Liver (tissue), 9 donors: ENCODE data around the gene SNX20. TPM values are rescaled to one million over a fixed set of nuclear protein-coding genes. Genes with fewer than 3 reads are reported as not detected.

Experiments used
- DNase-seq: peaks from one replicate; pipeline ENCODE4 v3.0.0-alpha.2; 2017; ENCODE audit warnings: low spot score
- H3K27ac ChIP-seq, 2 donors: one replicate each; pipeline ENCODE4 v1.7.0; 2013; ENCODE audit warnings: inconsistent platforms in 2 of 2, low read length in 2 of 2, control low read depth in 1 of 2, low read depth in 1 of 2, mild to moderate bottlenecking in 1 of 2
- H3K27me3 ChIP-seq, 4 donors: one replicate each; pipeline versions ENCODE4 v1.6.1 to v1.7.0; 2013; ENCODE audit warnings: low read length in 3 of 4, inconsistent platforms in 1 of 4, mild to moderate bottlenecking in 1 of 4, moderate library complexity in 1 of 4; ENCODE audit not compliant: control insufficient read depth in 4 of 4, insufficient read depth in 4 of 4
- H3K36me3 ChIP-seq, 4 donors: one replicate each; pipeline versions ENCODE4 v1.6.1 to v1.7.0; 2013; ENCODE audit warnings: low read length in 3 of 4, mild to moderate bottlenecking in 3 of 4, low read depth in 1 of 4, moderate library complexity in 1 of 4; ENCODE audit not compliant: control insufficient read depth in 4 of 4, insufficient read depth in 3 of 4
- H3K4me1 ChIP-seq, 4 donors: one replicate each; pipeline versions ENCODE4 v1.6.1 to v1.7.0; 2013; ENCODE audit warnings: low read length in 3 of 4, mild to moderate bottlenecking in 3 of 4, moderate library complexity in 1 of 4; ENCODE audit not compliant: control insufficient read depth in 4 of 4, insufficient read depth in 4 of 4
- H3K4me3 ChIP-seq, 3 donors: one replicate each; pipeline versions ENCODE4 v1.6.1 to v1.7.0; 2013; ENCODE audit warnings: low read length in 3 of 3, control low read depth in 1 of 3, low read depth in 1 of 3, mild to moderate bottlenecking in 1 of 3
- H3K9ac ChIP-seq, 2 donors: one replicate each; pipeline ENCODE4 v1.7.0; 2013; ENCODE audit warnings: low read length in 2 of 2, mild to moderate bottlenecking in 2 of 2, moderate library complexity in 2 of 2, control low read depth in 1 of 2, low read depth in 1 of 2
- H3K9me3 ChIP-seq, 4 donors: one replicate each; pipeline versions ENCODE4 v1.6.1 to v1.7.0; 2013; ENCODE audit warnings: low read length in 3 of 4; ENCODE audit not compliant: control insufficient read depth in 4 of 4
- CTCF ChIP-seq: fragments of 150-350 bp; IDR thresholded peaks from 2 replicates; pipeline ENCODE4 v1.5.1; 2017; ENCODE audit warnings: improper control_type of control experiment, low read depth, low read length; ENCODE audit not compliant: missing input control
- EGR1 ChIP-seq, 2 donors: IDR thresholded peaks; 2 replicates each; pipeline ENCODE4 v1.6.1; 2016 to 2018; ENCODE audit warnings: antibody characterized with exemption in 2 of 2, low read depth in 2 of 2
- FOXA1 ChIP-seq: IDR thresholded peaks from 2 replicates; pipeline ENCODE4 v1.6.1; 2016; ENCODE audit warnings: antibody characterized with exemption
- FOXA2 ChIP-seq: IDR thresholded peaks from 2 replicates; pipeline ENCODE4 v1.6.1; 2016; ENCODE audit warnings: antibody characterized with exemption
- GABPA ChIP-seq, 2 donors: IDR thresholded peaks in 1 of 2; conservative IDR thresholded peaks in 1 of 2; 2 replicates each; pipeline ENCODE4 v1.6.1; 2016; ENCODE audit warnings: antibody characterized with exemption in 2 of 2, mild to moderate bottlenecking in 1 of 2, moderate library complexity in 1 of 2
- HNF4A ChIP-seq, 2 donors: conservative IDR thresholded peaks; 2 replicates each; pipeline ENCODE4 v1.6.1; 2016; ENCODE audit warnings: antibody characterized with exemption in 2 of 2, mild to moderate bottlenecking in 2 of 2
- HNF4G ChIP-seq: IDR thresholded peaks from 2 replicates; pipeline ENCODE4 v1.6.1; 2016; ENCODE audit warnings: antibody characterized with exemption
- JUND ChIP-seq, 2 donors: IDR thresholded peaks; 2 replicates each; pipeline ENCODE4 v1.6.1; 2016; ENCODE audit warnings: antibody characterized with exemption in 2 of 2
- NR2F2 ChIP-seq: IDR thresholded peaks from 2 replicates; pipeline ENCODE4 v1.6.1; 2016; ENCODE audit warnings: antibody characterized with exemption
- RAD21 ChIP-seq, 2 donors: IDR thresholded peaks; 2 replicates each; pipeline ENCODE4 v1.6.1; 2016; ENCODE audit warnings: antibody characterized with exemption in 2 of 2, mild to moderate bottlenecking in 2 of 2
- REST ChIP-seq: IDR thresholded peaks from 2 replicates; pipeline ENCODE4 v1.6.1; 2016; ENCODE audit warnings: antibody characterized with exemption, mild to moderate bottlenecking
- RXRA ChIP-seq, 2 donors: IDR thresholded peaks; 2 replicates each; pipeline ENCODE4 v1.6.1; 2017 to 2018; ENCODE audit warnings: antibody characterized with exemption in 2 of 2, mild to moderate bottlenecking in 1 of 2
- SP1 ChIP-seq: IDR thresholded peaks from 2 replicates; pipeline ENCODE4 v1.6.1; 2018; ENCODE audit warnings: antibody characterized with exemption, mild to moderate bottlenecking
- TAF1 ChIP-seq: conservative IDR thresholded peaks from 2 replicates; pipeline ENCODE4 v1.6.1; 2016; ENCODE audit warnings: antibody characterized with exemption, mild to moderate bottlenecking
- YY1 ChIP-seq: IDR thresholded peaks from 2 replicates; pipeline ENCODE4 v1.6.1; 2016; ENCODE audit warnings: antibody characterized with exemption, mild to moderate bottlenecking
- ZBTB33 ChIP-seq: IDR thresholded peaks from 2 replicates; pipeline ENCODE4 v1.6.1; 2016; ENCODE audit warnings: antibody characterized with exemption
- WGBS: extraction: QIAGEN DNeasy Blood & Tissue Kit; methylation state at CpG from one replicate; pipeline ENCODE4 v1.1.7; 2013; 5-methylcytosine and 5-hydroxymethylcytosine counted together
- polyA plus RNA-seq, 2 donors: library from polyadenylated mRNA; stranded (reverse) in 1 of 2; unstranded in 1 of 2; fragments of 200-250 nt in 1 of 2; fragments of >200 nt in 1 of 2; fragmentation: Nextera tagmentation in 1 of 2; extraction: Ambion mirVana in 1 of 2; gene quantifications; one replicate each; pipeline versions ENCODE4 v1.2.1 to v1.2.3, GENCODE V29; 2013 to 2015
- total RNA-seq, 2 donors: library from RNA; depleted of rRNA; stranded (reverse); fragments of >200 nt; gene quantifications; one replicate each; pipeline ENCODE4 v1.2.3, GENCODE V29; 2014
- TF ChIP-seq, protein P1 (sequence below): IDR thresholded peaks from 2 replicates; pipeline ENCODE4 v1.6.1; 2016; ENCODE audit warnings: antibody characterized with exemption
- TF ChIP-seq, protein P2 (sequence below): IDR thresholded peaks from 2 replicates; pipeline ENCODE4 v1.6.1; 2016; ENCODE audit warnings: antibody characterized with exemption
- donor health status: healthy.
- donor health status: healthy.
- donor health status: healthy.
- donor health status: healthy.
- donor health status: healthy.

Gene SNX20
- total and polyA plus RNA-seq, 4 donors, result 0.40 to 3.5 (median 0.98) TPM

DNA sequence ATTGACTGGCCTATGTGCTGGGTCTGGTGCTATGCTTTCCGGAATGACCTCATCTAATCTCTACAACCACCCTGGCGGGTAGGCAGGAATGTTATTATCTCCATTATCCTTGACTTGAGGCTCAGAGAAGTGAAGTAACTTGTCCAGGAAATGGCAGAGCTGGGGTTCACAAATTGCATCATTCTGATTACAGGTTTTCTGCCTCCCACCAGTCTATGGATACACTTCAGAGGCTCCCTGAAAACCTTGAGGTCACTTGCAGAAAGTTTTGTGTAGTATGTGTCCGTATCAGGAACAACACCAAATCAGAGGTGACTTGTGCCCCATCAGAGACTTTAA lies 31.4 kb upstream of the SNX20 start (continued):
- no peak for TF ChIP-seq JUND (IDR thresholded peaks at IDR 0.05)
- no peak for TF ChIP-seq TAF1
- no peak for TF ChIP-seq GABPA (IDR thresholded peaks at IDR 0.05 in 1 of 2, conservative IDR thresholded peaks at IDR 0.05 in 1 of 2)
- no peak for TF ChIP-seq FOXA2

GRCh38 chr16:50711862-50712559 lies 30.9 kb upstream of the SNX20 start:
- WGBS, result 88% methylated on average over 25 of the region's 25 CpGs

More at GRCh38 chr16:50711862-50712559, 30.9 kb upstream of the SNX20 start:
- no peaks in the 10 kb centered on the region for H3K9me3 ChIP-seq
- TF ChIP-seq FOXA2 (no peak), CTCF (no peak), SP1 (no peak), YY1 (no peak), RXRA (IDR thresholded peaks at IDR 0.05) (no peak), FOXA1 (no peak), REST (no peak), HNF4A (conservative IDR thresholded peaks at IDR 0.05) (no peak), NR2F2 (no peak), JUND (IDR thresholded peaks at IDR 0.05) (no peak), RAD21 (IDR thresholded peaks at IDR 0.05) (no peak), GABPA (IDR thresholded peaks at IDR 0.05 in 1 of 2, conservative IDR thresholded peaks at IDR 0.05 in 1 of 2) (no peak), EGR1 (IDR thresholded peaks at IDR 0.05; ENCODE audit: low read depth in 2 of 2) (no peak), ZBTB33 (no peak), HNF4G (no peak), TAF1 (no peak)
- TF ChIP-seq, protein P1, sequence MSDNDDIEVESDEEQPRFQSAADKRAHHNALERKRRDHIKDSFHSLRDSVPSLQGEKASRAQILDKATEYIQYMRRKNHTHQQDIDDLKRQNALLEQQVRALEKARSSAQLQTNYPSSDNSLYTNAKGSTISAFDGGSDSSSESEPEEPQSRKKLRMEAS, result no peak
- TF ChIP-seq, protein P2, sequence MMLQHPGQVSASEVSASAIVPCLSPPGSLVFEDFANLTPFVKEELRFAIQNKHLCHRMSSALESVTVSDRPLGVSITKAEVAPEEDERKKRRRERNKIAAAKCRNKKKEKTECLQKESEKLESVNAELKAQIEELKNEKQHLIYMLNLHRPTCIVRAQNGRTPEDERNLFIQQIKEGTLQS, result no peak
- H3K4me3 ChIP-seq, result no peak overlapping the region
- no peak overlapping the region for H3K27ac ChIP-seq
- H3K9ac ChIP-seq, result no peak overlapping the region
- no peaks in the 10 kb centered on the region for H3K4me1 ChIP-seq
- DNase-seq, result no peak
- H3K27me3 ChIP-seq, result no peaks in the 10 kb centered on the region
- H3K36me3 ChIP-seq, result no peaks in the 10 kb centered on the region
